ENCODE measurements around the gene UQCC3.

Gene UQCC3

GRCh38 chr11:62716206-62716605 is 44.7 kb downstream of the UQCC3 start:
- TF ChIP-seq CTCF (IDR thresholded peaks at IDR 0.05; ENCODE audit: low read length, missing control alignments), result no peak
- H3K4me3 ChIP-seq (replicated peaks; ENCODE audit: low read depth, low read length), result no peak overlapping the region
- no peak for DNase-seq (ENCODE audit: low read depth)

- no peak for TF ChIP-seq CTCF (IDR thresholded peaks at IDR 0.05; ENCODE audit: low read length, missing control alignments)
- DNase-seq (ENCODE audit: low read depth), result no peak
Measured at GRCh38 chr11:62716816-62717215, 45.3 kb downstream of the UQCC3 start.

DNA sequence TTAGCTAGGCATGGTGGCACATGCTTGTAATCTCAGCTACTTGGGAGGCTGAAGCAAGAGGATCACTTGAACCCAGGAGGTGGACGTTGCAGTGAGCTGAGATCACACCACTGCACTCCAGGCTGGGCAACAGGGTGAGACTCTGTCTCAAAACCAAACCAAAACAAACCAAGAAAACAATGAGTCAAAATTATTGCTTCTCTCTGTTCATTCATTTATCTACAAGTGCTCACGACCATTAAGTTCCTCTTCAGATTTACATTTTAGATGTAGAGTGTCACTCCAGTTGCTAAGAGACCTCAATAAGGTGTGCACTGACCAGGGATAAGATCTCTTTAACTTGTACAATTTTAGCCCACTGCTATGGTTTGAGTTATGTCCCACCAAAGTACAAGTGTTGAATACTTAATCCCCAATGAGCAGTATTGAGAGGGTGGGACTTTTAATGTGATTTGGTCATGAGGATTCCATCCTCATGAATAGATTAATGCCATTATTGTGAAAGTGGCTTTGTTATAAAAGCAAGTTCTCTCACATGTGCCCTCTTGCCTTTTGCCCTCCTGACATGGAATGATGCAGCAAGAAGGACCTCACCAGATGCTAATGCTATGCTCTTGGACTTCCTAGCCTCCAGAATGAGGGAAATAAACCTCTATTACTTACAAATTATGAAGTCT is 48.0 kb downstream of the UQCC3 start:
- no peak for DNase-seq (ENCODE audit: low read depth)
- no peak overlapping the region for H3K4me3 ChIP-seq (replicated peaks; ENCODE audit: low read depth, low read length)
- TF ChIP-seq CTCF (IDR thresholded peaks at IDR 0.05; ENCODE audit: low read length, missing control alignments), result no peak

More at GRCh38 chr11:62716816-62717215, 45.3 kb downstream of the UQCC3 start:
- H3K4me3 ChIP-seq (replicated peaks; ENCODE audit: low read depth, low read length), result no peak overlapping the region

GRCh38 chr11:62721994-62722393 is 50.5 kb downstream of the UQCC3 start:
- DNase-seq (ENCODE audit: low read depth), result peak; percentile 48
- peak; percentile 12 for TF ChIP-seq CTCF (IDR thresholded peaks at IDR 0.05; ENCODE audit: low read length, missing control alignments)
- no peak overlapping the region for H3K4me3 ChIP-seq (replicated peaks; ENCODE audit: low read depth, low read length)
